ENCODE measurements around the gene CCNJ. TPM values are rescaled to one million over a fixed set of nuclear protein-coding genes. Genes with fewer than 3 reads are reported as not detected.

The CCNJ gene
- total RNA-seq, 2 experiments from 2014 or later: 6.9 to 8.0 TPM

- H3K27me3 Mint-ChIP-seq: no peaks in the 10 kb centered on the region
- peaks cover 9% of the 10 kb centered on the region for H3K36me3 Mint-ChIP-seq (ENCODE audit: low read depth)
- H3K9me3 ChIP-seq (ENCODE audit: control insufficient read depth in 1 of 2, insufficient read depth in 1 of 2, low read length in 2 of 2): no peaks in the 10 kb centered on the region
- no peaks in the 10 kb centered on the region for H3K4me1 Mint-ChIP-seq (ENCODE audit: low read depth)
- no peak for ATAC-seq (ENCODE audit: poor library complexity)
- TF ChIP-seq CTCF (IDR thresholded peaks at IDR 0.05): no peak
- no peaks in the 10 kb centered on the region for H3K36me3 ChIP-seq (ENCODE audit: insufficient read depth, low read length)
- H3K4me3 Mint-ChIP-seq: no peak overlapping the region
- H3K9me3 Mint-ChIP-seq: no peaks in the 10 kb centered on the region
- H3K27ac Mint-ChIP-seq: no peak overlapping the region
- intact Hi-C loops (cut with DNase I, micrococcal nuclease): no loop called here
- no peak overlapping the region for H3K27ac ChIP-seq (ENCODE audit: low read depth in 1 of 2, low read length in 2 of 2)
- H3K27me3 ChIP-seq (ENCODE audit: control insufficient read depth in 1 of 2, insufficient read depth in 2 of 2, low read length in 2 of 2): no peaks in the 10 kb centered on the region
- no peak for DNase-seq
- POLR2A ChIA-PET: no interaction called here
- no peaks in the 10 kb centered on the region for H3K4me1 ChIP-seq (ENCODE audit: insufficient read depth, low read length)
- H3K4me3 ChIP-seq (ENCODE audit: low read length): no peak overlapping the region
- CTCF ChIA-PET: interaction anchor here (1.1 kb wide), 1 partner anchor 58 kb away, joined by 4 read pairs; no protein-coding TSS in a partner anchor
Measured at GRCh38 chr10:96074776-96075175, 31.4 kb downstream of the CCNJ start.

- H3K4me1 ChIP-seq (ENCODE audit: insufficient read depth, low read length): no peaks in the 10 kb centered on the region
- Mint-ChIP-seq H3K9me3 (no peaks in the 10 kb centered on the region), H3K4me3 (no peak overlapping the region), H3K4me1 (ENCODE audit: low read depth) (no peaks in the 10 kb centered on the region), H3K27ac (no peak overlapping the region), H3K27me3 (no peaks in the 10 kb centered on the region), H3K36me3 (ENCODE audit: low read depth) (peaks cover 12% of the 10 kb centered on the region)
- H3K4me3 ChIP-seq (ENCODE audit: low read length): no peak overlapping the region
- no peaks in the 10 kb centered on the region for H3K27me3 ChIP-seq (ENCODE audit: control insufficient read depth in 1 of 2, insufficient read depth in 2 of 2, low read length in 2 of 2)
- no peaks in the 10 kb centered on the region for H3K36me3 ChIP-seq (ENCODE audit: insufficient read depth, low read length)
- no peak overlapping the region for H3K27ac ChIP-seq (ENCODE audit: low read depth in 1 of 2, low read length in 2 of 2)
- CTCF ChIA-PET: interaction anchor here (1.1 kb wide), 1 partner anchor 59 kb away, joined by 4 read pairs; no protein-coding TSS in a partner anchor
- TF ChIP-seq CTCF (IDR thresholded peaks at IDR 0.05): no peak
- ATAC-seq (ENCODE audit: poor library complexity) (no peak), DNase-seq (no peak)
- no peaks in the 10 kb centered on the region for H3K9me3 ChIP-seq (ENCODE audit: control insufficient read depth in 1 of 2, insufficient read depth in 1 of 2, low read length in 2 of 2)
- intact Hi-C loops (cut with DNase I, micrococcal nuclease): no loop called here
- POLR2A ChIA-PET: interaction anchor here (1.3 kb wide), 1 partner anchor 14 kb away, joined by 3 read pairs; no protein-coding TSS in a partner anchor
Measured at GRCh38 chr10:96075977-96076376, 32.6 kb downstream of the CCNJ start.

GRCh38 chr10:96077156-96077555 is 33.8 kb downstream of the CCNJ start:
- Mint-ChIP-seq H3K27me3 (no peaks in the 10 kb centered on the region), H3K4me3 (no peak overlapping the region), H3K4me1 (ENCODE audit: low read depth) (no peaks in the 10 kb centered on the region), H3K36me3 (ENCODE audit: low read depth) (peaks cover 17% of the 10 kb centered on the region), H3K9me3 (no peaks in the 10 kb centered on the region), H3K27ac (no peak overlapping the region)
- Histone ChIP-seq H3K27ac (ENCODE audit: low read depth in 1 of 2, low read length in 2 of 2) (no peak overlapping the region), H3K4me1 (ENCODE audit: insufficient read depth, low read length) (no peaks in the 10 kb centered on the region), H3K4me3 (ENCODE audit: low read length) (no peak overlapping the region), H3K27me3 (ENCODE audit: control insufficient read depth in 1 of 2, insufficient read depth in 2 of 2, low read length in 2 of 2) (no peaks in the 10 kb centered on the region), H3K36me3 (ENCODE audit: insufficient read depth, low read length) (no peaks in the 10 kb centered on the region), H3K9me3 (ENCODE audit: control insufficient read depth in 1 of 2, insufficient read depth in 1 of 2, low read length in 2 of 2) (no peaks in the 10 kb centered on the region)
- no peak for TF ChIP-seq CTCF (IDR thresholded peaks at IDR 0.05)
- CTCF ChIA-PET: no interaction called here
- intact Hi-C loops (cut with DNase I, micrococcal nuclease): no loop called here
- ATAC-seq (ENCODE audit: poor library complexity): no peak
- POLR2A ChIA-PET: interaction anchor here (1.3 kb wide), 1 partner anchor 13 kb away, joined by 3 read pairs; no protein-coding TSS in a partner anchor
- no peak for DNase-seq

Data from CD4-positive, alpha-beta T cell (primary cell).